SK-N-SH treated with all-trans-retinoic acid at 6 μM for 48 hours (cell line): ENCODE results near the gene ARFIP2.

Experiments used
- ARNTL ChIP-seq: fragments of 450-650 bp; formaldehyde crosslinking; IDR thresholded peaks from 2 replicates; pipeline ENCODE4 v1.5.0; 2020; ENCODE audit warnings: low read depth, mild to moderate bottlenecking, moderate library complexity, borderline replicate concordance
- CSDC2 ChIP-seq: fragments of 250-450 bp; sonication (Bioruptor Pico); IDR thresholded peaks from 2 replicates; pipeline ENCODE4 v1.5.0; 2020; ENCODE audit warnings: mild to moderate bottlenecking, moderate library complexity
- GLIS3 ChIP-seq: fragments of 250-450 bp; sonication (Bioruptor Pico); IDR thresholded peaks from 2 replicates; pipeline ENCODE4 v1.5.0; 2020; ENCODE audit warnings: mild to moderate bottlenecking, moderate library complexity
- OSR1 ChIP-seq: fragments of 250-450 bp; sonication (Bioruptor Pico); IDR thresholded peaks from 2 replicates; pipeline ENCODE4 v1.8.0; 2022; ENCODE audit warnings: moderate library complexity, mild to moderate bottlenecking, inconsistent platforms
- TOX ChIP-seq: fragments of 250-450 bp; sonication (Bioruptor Pico); IDR thresholded peaks from 2 replicates; pipeline ENCODE4 v1.8.0; 2021; ENCODE audit warnings: mild to moderate bottlenecking, moderate library complexity, borderline replicate concordance
- ZFP3 ChIP-seq: fragments of 250-450 bp; sonication (Bioruptor Pico); IDR thresholded peaks from 2 replicates; pipeline ENCODE4 v1.5.0; 2020; ENCODE audit warnings: mild to moderate bottlenecking, moderate library complexity
- ZFP30 ChIP-seq: fragments of 450-650 bp; formaldehyde crosslinking; IDR thresholded peaks from 2 replicates; pipeline ENCODE4 v1.5.0; 2022; ENCODE audit warnings: mild to moderate bottlenecking, moderate library complexity
- ZNF8 ChIP-seq: fragments of 450-650 bp; formaldehyde crosslinking; IDR thresholded peaks from 2 replicates; pipeline ENCODE4 v1.5.0; 2020; ENCODE audit warnings: mild to moderate bottlenecking, moderate library complexity
- TF ChIP-seq, protein P1 (sequence below): fragments of 250-450 bp; sonication (Bioruptor Pico); IDR thresholded peaks from 2 replicates; pipeline ENCODE4 v1.5.1; 2021; ENCODE audit warnings: mild to moderate bottlenecking, moderate library complexity
- TF ChIP-seq, protein P2 (sequence below): fragments of 250-450 bp; sonication (Bioruptor Pico); IDR thresholded peaks from 2 replicates; pipeline ENCODE4 v1.5.1; 2020; ENCODE audit warnings: low read depth, mild to moderate bottlenecking, moderate library complexity

GRCh38 chr11:6459099-6459450 is 22.1 kb downstream of the ARFIP2 start:
- TF ChIP-seq TOX (CRISPR knock-in tag) = no peak
- TF ChIP-seq OSR1 = no peak
- TF ChIP-seq, protein P1, sequence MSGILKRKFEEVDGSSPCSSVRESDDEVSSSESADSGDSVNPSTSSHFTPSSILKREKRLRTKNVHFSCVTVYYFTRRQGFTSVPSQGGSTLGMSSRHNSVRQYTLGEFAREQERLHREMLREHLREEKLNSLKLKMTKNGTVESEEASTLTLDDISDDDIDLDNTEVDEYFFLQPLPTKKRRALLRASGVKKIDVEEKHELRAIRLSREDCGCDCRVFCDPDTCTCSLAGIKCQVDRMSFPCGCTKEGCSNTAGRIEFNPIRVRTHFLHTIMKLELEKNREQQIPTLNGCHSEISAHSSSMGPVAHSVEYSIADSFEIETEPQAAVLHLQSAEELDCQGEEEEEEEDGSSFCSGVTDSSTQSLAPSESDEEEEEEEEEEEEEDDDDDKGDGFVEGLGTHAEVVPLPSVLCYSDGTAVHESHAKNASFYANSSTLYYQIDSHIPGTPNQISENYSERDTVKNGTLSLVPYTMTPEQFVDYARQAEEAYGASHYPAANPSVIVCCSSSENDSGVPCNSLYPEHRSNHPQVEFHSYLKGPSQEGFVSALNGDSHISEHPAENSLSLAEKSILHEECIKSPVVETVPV = no peak
- no peak for TF ChIP-seq ZFP3
- TF ChIP-seq GLIS3 (CRISPR knock-in tag) = no peak
- TF ChIP-seq ZFP30 = no peak
- TF ChIP-seq, protein P2, sequence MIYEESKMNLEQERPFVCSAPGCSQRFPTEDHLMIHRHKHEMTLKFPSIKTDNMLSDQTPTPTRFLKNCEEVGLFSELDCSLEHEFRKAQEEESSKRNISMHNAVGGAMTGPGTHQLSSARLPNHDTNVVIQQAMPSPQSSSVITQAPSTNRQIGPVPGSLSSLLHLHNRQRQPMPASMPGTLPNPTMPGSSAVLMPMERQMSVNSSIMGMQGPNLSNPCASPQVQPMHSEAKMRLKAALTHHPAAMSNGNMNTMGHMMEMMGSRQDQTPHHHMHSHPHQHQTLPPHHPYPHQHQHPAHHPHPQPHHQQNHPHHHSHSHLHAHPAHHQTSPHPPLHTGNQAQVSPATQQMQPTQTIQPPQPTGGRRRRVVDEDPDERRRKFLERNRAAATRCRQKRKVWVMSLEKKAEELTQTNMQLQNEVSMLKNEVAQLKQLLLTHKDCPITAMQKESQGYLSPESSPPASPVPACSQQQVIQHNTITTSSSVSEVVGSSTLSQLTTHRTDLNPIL (CRISPR knock-in tag) = no peak
- TF ChIP-seq CSDC2 (CRISPR knock-in tag) = no peak
- no peak for TF ChIP-seq ZNF8
- no peak for TF ChIP-seq ARNTL (CRISPR knock-in tag)
